ENCODE measurements around the gene DHPS. TPM values are rescaled to one million over a fixed set of nuclear protein-coding genes. Genes with fewer than 3 reads are reported as not detected.
"Not testable (repeated sequence)": the region's sequence is repeated elsewhere in the genome, so short reads cannot be mapped to it uniquely, and the experiment has no call there.

Gene DHPS
- total and polyA plus RNA-seq, 2 experiments from 2014 or later = 80.0 to 113 TPM

GRCh38 chr19:12689012-12689411, 7.3 kb upstream of the DHPS start:
- no peaks in the 10 kb centered on the region for H3K9me3 ChIP-seq (ENCODE audit: low read depth)
- no peak for DNase-seq (ENCODE audit: low read depth in 1 of 2, low spot score in 1 of 2)
- no peaks in the 10 kb centered on the region for H3K36me3 ChIP-seq
- H3K27me3 ChIP-seq = no peaks in the 10 kb centered on the region
- no peak overlapping the region for H3K27ac ChIP-seq
- H3K4me3 ChIP-seq = no peak overlapping the region
- H3K4me1 ChIP-seq (ENCODE audit: low read depth) = no peaks in the 10 kb centered on the region
- TF ChIP-seq, protein P1, sequence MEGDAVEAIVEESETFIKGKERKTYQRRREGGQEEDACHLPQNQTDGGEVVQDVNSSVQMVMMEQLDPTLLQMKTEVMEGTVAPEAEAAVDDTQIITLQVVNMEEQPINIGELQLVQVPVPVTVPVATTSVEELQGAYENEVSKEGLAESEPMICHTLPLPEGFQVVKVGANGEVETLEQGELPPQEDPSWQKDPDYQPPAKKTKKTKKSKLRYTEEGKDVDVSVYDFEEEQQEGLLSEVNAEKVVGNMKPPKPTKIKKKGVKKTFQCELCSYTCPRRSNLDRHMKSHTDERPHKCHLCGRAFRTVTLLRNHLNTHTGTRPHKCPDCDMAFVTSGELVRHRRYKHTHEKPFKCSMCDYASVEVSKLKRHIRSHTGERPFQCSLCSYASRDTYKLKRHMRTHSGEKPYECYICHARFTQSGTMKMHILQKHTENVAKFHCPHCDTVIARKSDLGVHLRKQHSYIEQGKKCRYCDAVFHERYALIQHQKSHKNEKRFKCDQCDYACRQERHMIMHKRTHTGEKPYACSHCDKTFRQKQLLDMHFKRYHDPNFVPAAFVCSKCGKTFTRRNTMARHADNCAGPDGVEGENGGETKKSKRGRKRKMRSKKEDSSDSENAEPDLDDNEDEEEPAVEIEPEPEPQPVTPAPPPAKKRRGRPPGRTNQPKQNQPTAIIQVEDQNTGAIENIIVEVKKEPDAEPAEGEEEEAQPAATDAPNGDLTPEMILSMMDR (IDR thresholded peaks at IDR 0.05; ENCODE audit: low read depth, low read length) = no peak

GRCh38 chr19:12687496-12688196, 6.0 kb upstream of the DHPS start, which contains the start of gene GNG14:
Gene GNG14, plus strand, starts transcription at chr19:12687998. Its CDS starts 51 bp downstream, at chr19:12688049.
- Histone ChIP-seq H3K27me3 (no peaks in the 10 kb centered on the region), H3K9me3 (ENCODE audit: low read depth) (no peaks in the 10 kb centered on the region), H3K4me1 (ENCODE audit: low read depth) (no peaks in the 10 kb centered on the region), H3K4me3 (no peak within 1 kb of the TSS), H3K27ac (no peak within 1 kb of the TSS), H3K36me3 (no peaks in the 10 kb centered on the region)
- TF ChIP-seq, protein P1 (IDR thresholded peaks at IDR 0.05; ENCODE audit: low read depth, low read length) = no peak
- DNase-seq (ENCODE audit: low read depth in 1 of 2, low spot score in 1 of 2) = no peak

DNA sequence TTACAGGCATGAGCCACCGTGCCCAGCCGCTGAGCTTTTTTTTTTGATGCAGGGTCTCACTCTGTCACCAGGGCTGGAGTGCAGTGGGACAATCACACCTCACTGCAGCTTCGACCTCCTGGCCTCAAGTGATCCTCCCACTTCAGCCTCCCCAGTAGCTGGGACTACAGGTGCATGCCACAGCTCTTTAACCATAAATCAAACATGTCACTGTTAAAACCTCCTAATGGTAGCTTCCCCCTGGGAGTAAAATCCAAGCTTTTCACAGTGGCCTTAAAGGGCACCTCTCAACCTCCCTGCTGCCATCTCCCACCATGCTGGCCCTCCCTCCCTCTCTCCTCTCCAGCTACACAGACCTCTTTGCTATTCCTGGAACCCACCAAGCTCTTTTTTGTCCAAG, 4.2 kb upstream of the DHPS start:
- DNase-seq (ENCODE audit: low read depth in 1 of 2, low spot score in 1 of 2) = no peak
- no peak overlapping the region for H3K27ac ChIP-seq
- H3K4me1 ChIP-seq (ENCODE audit: low read depth) = no peaks in the 10 kb centered on the region
- H3K36me3 ChIP-seq = no peaks in the 10 kb centered on the region
- H3K9me3 ChIP-seq (ENCODE audit: low read depth) = no peaks in the 10 kb centered on the region
- TF ChIP-seq, protein P1 (IDR thresholded peaks at IDR 0.05; ENCODE audit: low read depth, low read length) = no peak
- no peak overlapping the region for H3K4me3 ChIP-seq
- H3K27me3 ChIP-seq = no peaks in the 10 kb centered on the region

- Histone ChIP-seq H3K4me1 (ENCODE audit: low read depth) (no peaks in the 10 kb centered on the region), H3K27me3 (no peaks in the 10 kb centered on the region), H3K36me3 (peaks cover 24% of the 10 kb centered on the region), H3K9me3 (ENCODE audit: low read depth) (no peaks in the 10 kb centered on the region), H3K4me3 (no peak overlapping the region), H3K27ac (no peak overlapping the region)
- TF ChIP-seq, protein P1 (IDR thresholded peaks at IDR 0.05; ENCODE audit: low read depth, low read length) = no peak
- DNase-seq (ENCODE audit: low read depth in 1 of 2, low spot score in 1 of 2) = no peak
Observed at GRCh38 chr19:12680034-12680433, 1.6 kb downstream of the DHPS start.

- DNase-seq (ENCODE audit: low read depth in 1 of 2, low spot score in 1 of 2); H3K4me3 ChIP-seq; H3K4me1 ChIP-seq (ENCODE audit: low read depth); H3K27ac ChIP-seq; H3K27me3 ChIP-seq; H3K9me3 ChIP-seq (ENCODE audit: low read depth): not testable (repeated sequence)
- H3K36me3 ChIP-seq = peaks cover 27% of the 10 kb centered on the region
Observed at GRCh38 chr19:12678039-12678438, 3.6 kb downstream of the DHPS start.

GRCh38 chr19:12676928-12677327, 4.8 kb downstream of the DHPS start:
- no peak overlapping the region for H3K4me3 ChIP-seq

More at GRCh38 chr19:12676928-12677327, 4.8 kb downstream of the DHPS start:
- Histone ChIP-seq H3K27ac (no peak overlapping the region), H3K9me3 (ENCODE audit: low read depth) (no peaks in the 10 kb centered on the region), H3K4me1 (ENCODE audit: low read depth) (no peaks in the 10 kb centered on the region), H3K36me3 (peaks cover 27% of the 10 kb centered on the region), H3K27me3 (no peaks in the 10 kb centered on the region)
- no peak for DNase-seq (ENCODE audit: low read depth in 1 of 2, low spot score in 1 of 2)
- TF ChIP-seq, protein P1 (IDR thresholded peaks at IDR 0.05; ENCODE audit: low read depth, low read length) = no peak

Measured in cardiac muscle cell (in vitro differentiated cells and primary cell).